ENCODE results near the gene CFAP58.
"Not testable (repeated sequence)": the region's sequence is repeated elsewhere in the genome, so short reads cannot be mapped to it uniquely, and the experiment has no call there.

The CFAP58 gene

GRCh38 chr10:104435822-104436221 lies 82.2 kb downstream of the CFAP58 start:
- FAIRE-seq (no peak), DNase-seq (ENCODE audit: insufficient read length, low spot score) (no peak)
- TF ChIP-seq POLR2A (IDR thresholded peaks at IDR 0.05; ENCODE audit: low read depth, low read length), result no peak

GRCh38 chr10:104437226-104437625 lies 83.6 kb downstream of the CFAP58 start:
- FAIRE-seq, result no peak
- no peak for TF ChIP-seq POLR2A (IDR thresholded peaks at IDR 0.05; ENCODE audit: low read depth, low read length)
- no peak for DNase-seq (ENCODE audit: insufficient read length, low spot score)

DNA sequence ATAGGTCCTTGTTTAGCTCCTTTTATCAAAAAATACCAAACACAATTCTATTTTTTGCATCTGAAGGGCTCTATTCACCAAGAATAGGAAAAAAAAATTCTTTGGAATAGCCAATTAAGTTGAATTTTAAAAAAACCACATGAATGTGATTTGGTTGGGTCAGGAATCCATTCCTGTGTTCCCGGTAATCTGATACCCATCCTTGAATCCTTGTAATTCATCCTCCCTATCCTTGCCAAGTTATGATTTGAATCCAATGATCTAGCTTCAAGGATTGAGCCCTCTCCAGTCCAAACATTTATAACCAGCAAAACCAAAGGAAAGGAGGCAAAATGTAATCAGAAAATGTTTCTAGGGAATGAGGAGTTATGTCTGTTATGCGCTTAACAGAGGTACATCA lies 86.6 kb downstream of the CFAP58 start:
- TF ChIP-seq POLR2A (IDR thresholded peaks at IDR 0.05; ENCODE audit: low read depth, low read length), result no peak
- no peak for DNase-seq (ENCODE audit: insufficient read length, low spot score)
- FAIRE-seq, result no peak

- no peak for TF ChIP-seq POLR2A (IDR thresholded peaks at IDR 0.05; ENCODE audit: low read depth, low read length)
- DNase-seq (ENCODE audit: insufficient read length, low spot score) (peak; percentile 53), FAIRE-seq (peak; percentile 94)
Observed at GRCh38 chr10:104441329-104442000, 87.8 kb downstream of the CFAP58 start.

GRCh38 chr10:104445359-104445758 lies 91.7 kb downstream of the CFAP58 start:
- DNase-seq (ENCODE audit: insufficient read length, low spot score) (peak; percentile 44), FAIRE-seq (peak; percentile 85)
- no peak for TF ChIP-seq POLR2A (IDR thresholded peaks at IDR 0.05; ENCODE audit: low read depth, low read length)

GRCh38 chr10:104446151-104446550 lies 92.5 kb downstream of the CFAP58 start:
- no peak for FAIRE-seq
- DNase-seq (ENCODE audit: insufficient read length, low spot score), result no peak
- TF ChIP-seq POLR2A (IDR thresholded peaks at IDR 0.05; ENCODE audit: low read depth, low read length), result no peak

DNA sequence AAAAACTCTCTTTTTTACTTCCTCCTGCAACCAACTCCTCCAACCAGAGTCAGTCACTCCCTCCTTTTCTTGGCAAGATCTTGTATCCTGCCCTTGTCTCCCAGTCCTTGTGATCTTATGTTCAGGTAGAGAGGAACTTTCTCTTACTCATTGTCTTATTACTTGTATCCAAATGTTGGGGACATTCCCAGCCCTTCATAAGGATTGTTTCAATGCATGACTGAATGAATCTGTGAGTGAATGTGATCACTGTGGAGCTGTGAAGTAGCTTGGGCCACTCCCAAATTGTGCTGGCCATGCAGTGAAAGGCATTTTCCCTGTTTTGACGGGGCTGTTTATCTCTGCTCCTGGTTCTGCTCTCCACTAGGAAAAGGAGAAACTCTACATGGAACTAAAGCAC lies 93.7 kb downstream of the CFAP58 start:
- FAIRE-seq, result no peak
- no peak for TF ChIP-seq POLR2A (IDR thresholded peaks at IDR 0.05; ENCODE audit: low read depth, low read length)
- no peak for DNase-seq (ENCODE audit: insufficient read length, low spot score)

DNA sequence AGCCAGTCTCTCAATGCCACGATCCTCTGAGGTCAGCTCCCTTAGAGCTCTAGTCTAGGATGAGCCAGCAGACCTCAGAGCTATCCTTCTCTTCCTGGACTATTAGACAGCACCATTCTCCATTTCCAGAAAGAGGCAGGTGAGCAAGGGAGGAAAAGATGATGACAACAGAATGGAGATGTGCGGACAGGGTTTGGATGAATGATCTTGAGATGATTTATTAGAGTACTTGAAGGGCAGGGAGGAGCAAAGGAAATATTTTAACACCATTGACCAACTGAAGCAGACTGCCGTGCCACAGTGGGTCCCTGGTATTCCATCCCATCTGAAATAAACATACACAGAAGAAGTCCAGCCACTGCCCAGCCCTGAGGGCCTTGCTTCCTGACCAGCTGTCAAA lies 94.3 kb downstream of the CFAP58 start:
- no peak for TF ChIP-seq POLR2A (IDR thresholded peaks at IDR 0.05; ENCODE audit: low read depth, low read length)
- no peak for FAIRE-seq
- DNase-seq (ENCODE audit: insufficient read length, low spot score), result no peak

DNA sequence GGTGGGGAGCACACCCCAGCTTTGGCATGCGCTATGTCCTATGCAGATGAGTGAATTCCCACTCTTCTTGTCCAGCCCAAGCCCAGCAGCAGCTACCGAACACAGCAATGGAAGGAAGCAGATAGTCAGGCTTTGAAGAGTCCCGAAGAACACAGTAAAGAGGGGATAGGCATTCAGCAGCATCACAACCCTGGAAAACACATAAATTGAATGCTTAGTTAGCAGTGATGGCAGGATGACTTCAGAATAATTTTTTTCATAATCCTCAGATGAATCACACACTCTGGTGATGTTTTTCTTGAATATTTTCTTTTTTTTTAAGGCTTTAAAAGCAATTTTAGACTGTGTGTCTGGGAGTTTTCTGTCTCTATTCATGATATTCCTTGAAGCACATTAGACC lies 95.8 kb downstream of the CFAP58 start:
- no peak for DNase-seq (ENCODE audit: insufficient read length, low spot score)
- peak; percentile 52 for FAIRE-seq
- no peak for TF ChIP-seq POLR2A (IDR thresholded peaks at IDR 0.05; ENCODE audit: low read depth, low read length)

DNA sequence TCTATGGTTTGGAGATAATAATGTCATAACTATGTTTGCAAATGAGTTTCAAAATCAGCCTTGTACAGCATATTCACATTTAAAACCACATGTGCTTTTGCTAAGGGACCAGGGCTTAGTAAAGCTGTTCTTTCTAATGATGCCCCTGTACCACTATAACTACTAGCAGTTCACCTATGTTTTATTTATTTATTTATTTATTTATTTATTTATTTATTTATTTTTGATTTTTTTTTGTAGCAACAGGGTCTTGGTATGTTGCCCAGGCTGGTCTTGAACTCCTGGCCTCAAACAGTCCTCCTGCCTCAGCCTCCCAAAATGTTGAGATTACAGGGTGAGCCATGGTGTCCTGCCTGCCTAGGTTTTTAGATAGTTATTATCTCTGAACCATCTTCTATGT lies 96.9 kb downstream of the CFAP58 start:
- FAIRE-seq, result no peak

GRCh38 chr10:104450954-104451353 lies 97.3 kb downstream of the CFAP58 start:
- FAIRE-seq (peak; percentile 33), DNase-seq (ENCODE audit: insufficient read length, low spot score) (no peak)
- no peak for TF ChIP-seq POLR2A (IDR thresholded peaks at IDR 0.05; ENCODE audit: low read depth, low read length)

More for the DNA sequence above, 96.9 kb downstream of the CFAP58 start:
- no peak for TF ChIP-seq POLR2A (IDR thresholded peaks at IDR 0.05; ENCODE audit: low read depth, low read length)
- no peak for DNase-seq (ENCODE audit: insufficient read length, low spot score)

DNA sequence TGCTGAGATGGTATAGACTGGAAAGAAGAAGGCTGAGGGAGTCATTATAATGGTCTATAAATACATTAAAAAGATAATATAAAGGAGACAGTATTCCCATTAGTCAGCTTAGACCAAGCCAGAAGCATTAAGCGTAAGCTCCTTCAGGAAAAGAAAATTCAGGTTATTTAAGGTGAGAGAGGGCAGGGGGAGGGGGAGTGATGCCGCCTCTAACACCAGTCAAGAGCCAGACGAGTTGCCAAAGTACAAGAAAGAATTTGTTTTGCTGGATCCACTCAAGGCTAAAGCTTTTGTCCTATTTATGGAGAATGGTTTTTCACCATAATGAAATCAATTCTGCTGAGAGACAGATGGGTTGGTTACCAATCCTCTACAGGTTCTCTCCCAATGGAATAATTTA lies 99.3 kb downstream of the CFAP58 start:
- TF ChIP-seq POLR2A (IDR thresholded peaks at IDR 0.05; ENCODE audit: low read depth, low read length), result no peak
- DNase-seq (ENCODE audit: insufficient read length, low spot score), result no peak
- no peak for FAIRE-seq

DNA sequence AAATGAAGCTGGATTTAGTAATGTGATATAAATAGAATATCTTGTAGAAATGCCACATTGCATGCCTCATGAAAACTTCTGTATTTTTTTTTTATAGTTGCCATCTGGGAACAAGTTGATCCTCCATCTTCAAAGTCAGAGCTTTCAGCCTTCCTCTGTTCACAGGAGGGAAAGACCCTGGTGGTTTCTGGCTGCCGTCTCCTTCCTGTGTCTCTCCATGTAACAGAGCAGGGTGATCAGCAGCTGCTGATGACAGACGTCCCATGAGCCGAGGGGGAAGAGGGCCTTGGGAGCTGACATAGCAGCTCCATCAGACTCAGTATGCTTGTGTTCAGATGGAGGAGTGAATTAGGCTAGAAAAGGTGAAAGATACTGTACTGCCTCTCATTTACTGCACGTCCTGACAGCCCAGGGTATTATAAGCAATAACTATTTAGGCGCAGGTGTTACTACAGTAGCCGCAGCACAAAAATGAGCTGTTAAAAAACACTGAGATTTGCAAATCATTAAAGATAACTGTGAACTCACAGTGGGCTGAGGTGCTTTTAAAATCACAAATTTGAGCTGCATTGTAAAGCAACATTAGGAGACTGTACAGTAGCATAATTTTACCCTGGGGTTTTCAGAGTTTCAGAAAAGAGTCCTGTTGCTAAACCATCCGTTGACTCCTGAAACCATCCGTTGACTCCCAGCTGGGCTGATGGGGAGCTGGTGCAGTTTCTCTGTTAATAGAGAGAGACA lies 103.3 kb downstream of the CFAP58 start:
- FAIRE-seq, result no peak
- no peak for TF ChIP-seq POLR2A (IDR thresholded peaks at IDR 0.05; ENCODE audit: low read depth, low read length)
- no peak for DNase-seq (ENCODE audit: insufficient read length, low spot score)

DNA sequence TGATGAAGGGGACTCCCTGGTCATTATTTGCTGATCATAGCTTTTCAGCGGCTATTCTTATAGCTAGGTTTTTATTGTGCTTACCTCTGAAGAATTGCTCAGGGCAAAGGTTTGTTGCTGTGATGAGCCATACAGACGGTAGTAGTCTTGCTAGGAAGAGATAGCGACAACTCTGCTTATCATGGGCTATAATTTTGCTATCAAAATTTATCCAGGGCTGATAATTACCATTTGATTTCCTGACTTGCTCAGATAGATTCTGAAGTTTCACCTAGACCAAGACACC lies 103.9 kb downstream of the CFAP58 start:
- FAIRE-seq (no peak), DNase-seq (ENCODE audit: insufficient read length, low spot score) (no peak)
- TF ChIP-seq POLR2A (IDR thresholded peaks at IDR 0.05; ENCODE audit: low read depth, low read length), result no peak

GRCh38 chr10:104465575-104465974 lies 111.9 kb downstream of the CFAP58 start:
- DNase-seq (ENCODE audit: insufficient read length, low spot score); FAIRE-seq: not testable (repeated sequence)

DNA sequence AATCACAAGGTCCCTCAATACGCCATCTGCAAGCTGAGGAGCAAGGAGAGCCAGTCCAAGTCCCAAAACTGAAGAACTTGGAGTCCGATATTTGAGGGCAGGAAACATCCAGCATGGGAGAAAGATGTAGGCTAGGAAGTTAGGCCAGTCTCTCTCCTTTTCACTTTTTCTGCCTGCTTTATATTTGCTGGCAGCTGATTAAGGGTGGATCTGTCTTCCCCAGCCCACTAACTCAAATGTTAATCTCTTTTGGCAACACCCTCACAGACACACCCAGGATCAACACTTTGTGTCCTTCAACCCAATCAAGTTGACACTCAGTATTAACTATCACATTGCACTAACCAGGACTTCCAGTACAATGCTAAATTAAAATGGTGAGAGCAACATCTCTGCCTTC lies 115.2 kb downstream of the CFAP58 start:
- DNase-seq (ENCODE audit: insufficient read length, low spot score); FAIRE-seq: not testable (repeated sequence)

All from H54 (cell line).